WERI-Rb-1 (cell line): ENCODE measurements around the gene MUC21.
"Not testable (repeated sequence)": the region's sequence is repeated elsewhere in the genome, so short reads cannot be mapped to it uniquely, and the experiment has no call there.

Source experiments
- DNase-seq: peaks from one replicate; pipeline ENCODE4 v3.0.0-alpha.2; 2020
- H3K27ac ChIP-seq: fragments of 250-450 bp; sonication (Bioruptor Pico); 2 replicates; pipeline ENCODE4 v1.5.1; 2020; ENCODE audit warnings: mild to moderate bottlenecking, moderate library complexity
- H3K27me3 ChIP-seq: fragments of 250-450 bp; sonication (Bioruptor Pico); 2 replicates; pipeline ENCODE4 v1.5.1; 2021; ENCODE audit warnings: mild to moderate bottlenecking, low read depth, moderate library complexity; ENCODE audit not compliant: insufficient read depth, severe bottlenecking
- H3K36me3 ChIP-seq: fragments of 250-450 bp; sonication (Bioruptor Pico); 2 replicates; pipeline ENCODE4 v1.5.1; 2020; ENCODE audit warnings: mild to moderate bottlenecking, moderate library complexity
- H3K4me3 ChIP-seq: 2 replicates; pipeline ENCODE4 v1.5.1; 2011; ENCODE audit warnings: low read depth, mild to moderate bottlenecking, control low read depth, low read length
- H3K9me3 ChIP-seq: fragments of 250-450 bp; sonication (Bioruptor Pico); 2 replicates; pipeline ENCODE4 v1.5.1; 2021; ENCODE audit warnings: mild to moderate bottlenecking, moderate library complexity; ENCODE audit not compliant: severe bottlenecking
- TF ChIP-seq, protein P1 (sequence below): IDR thresholded peaks from 2 replicates; pipeline ENCODE4 v1.5.1; 2011; ENCODE audit warnings: low read depth, mild to moderate bottlenecking, control low read depth, inconsistent platforms, low read length

Gene MUC21

DNA sequence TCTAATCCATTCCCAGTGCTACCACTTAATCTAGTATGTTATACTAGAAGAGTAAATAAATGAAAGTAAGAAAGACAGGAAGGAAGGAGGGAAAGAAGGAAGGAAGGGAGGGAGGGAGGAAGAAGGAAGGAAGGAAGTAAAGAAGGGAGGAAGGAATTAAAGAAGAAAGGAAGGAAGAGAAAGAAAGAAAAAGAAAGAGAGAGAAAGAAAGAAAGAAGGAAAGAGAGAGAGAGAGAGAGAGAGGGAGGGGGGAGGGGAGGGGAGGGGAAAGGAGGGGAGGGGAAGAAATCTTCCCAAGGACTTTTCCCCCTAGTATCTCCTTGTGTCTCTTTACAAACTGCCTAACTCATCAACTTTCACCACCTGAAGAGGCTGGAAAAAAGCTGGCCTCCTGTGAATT lies 20.8 kb upstream of the MUC21 start:
- TF ChIP-seq, protein P1, sequence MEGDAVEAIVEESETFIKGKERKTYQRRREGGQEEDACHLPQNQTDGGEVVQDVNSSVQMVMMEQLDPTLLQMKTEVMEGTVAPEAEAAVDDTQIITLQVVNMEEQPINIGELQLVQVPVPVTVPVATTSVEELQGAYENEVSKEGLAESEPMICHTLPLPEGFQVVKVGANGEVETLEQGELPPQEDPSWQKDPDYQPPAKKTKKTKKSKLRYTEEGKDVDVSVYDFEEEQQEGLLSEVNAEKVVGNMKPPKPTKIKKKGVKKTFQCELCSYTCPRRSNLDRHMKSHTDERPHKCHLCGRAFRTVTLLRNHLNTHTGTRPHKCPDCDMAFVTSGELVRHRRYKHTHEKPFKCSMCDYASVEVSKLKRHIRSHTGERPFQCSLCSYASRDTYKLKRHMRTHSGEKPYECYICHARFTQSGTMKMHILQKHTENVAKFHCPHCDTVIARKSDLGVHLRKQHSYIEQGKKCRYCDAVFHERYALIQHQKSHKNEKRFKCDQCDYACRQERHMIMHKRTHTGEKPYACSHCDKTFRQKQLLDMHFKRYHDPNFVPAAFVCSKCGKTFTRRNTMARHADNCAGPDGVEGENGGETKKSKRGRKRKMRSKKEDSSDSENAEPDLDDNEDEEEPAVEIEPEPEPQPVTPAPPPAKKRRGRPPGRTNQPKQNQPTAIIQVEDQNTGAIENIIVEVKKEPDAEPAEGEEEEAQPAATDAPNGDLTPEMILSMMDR = no peak
- H3K27ac ChIP-seq = no peak overlapping the region
- H3K27me3 ChIP-seq = peaks cover 53% of the 10 kb centered on the region
- DNase-seq = no peak
- no peak overlapping the region for H3K4me3 ChIP-seq
- no peaks in the 10 kb centered on the region for H3K36me3 ChIP-seq
- peaks cover 13% of the 10 kb centered on the region for H3K9me3 ChIP-seq

DNA sequence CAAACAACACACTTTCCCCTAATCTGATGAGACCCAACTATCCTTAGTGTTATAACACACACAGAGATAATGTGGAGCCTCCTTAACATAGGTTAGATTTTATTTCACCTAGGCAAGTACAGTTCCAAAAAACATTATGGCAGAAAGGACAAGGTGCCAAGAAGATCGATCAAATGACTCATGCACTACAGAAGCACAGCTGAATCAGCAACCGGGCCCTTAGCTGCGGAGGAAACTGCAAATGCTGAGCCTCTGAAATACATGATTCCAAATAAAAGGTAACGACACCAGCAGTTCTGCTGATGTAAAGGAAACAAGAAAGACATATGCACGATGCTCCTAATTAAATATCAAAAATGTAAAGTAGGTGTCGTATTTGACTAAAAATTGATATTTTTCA lies 19.9 kb upstream of the MUC21 start:
- Histone ChIP-seq H3K4me3 (no peak overlapping the region), H3K9me3 (peaks cover 18% of the 10 kb centered on the region), H3K36me3 (no peaks in the 10 kb centered on the region), H3K27ac (no peak overlapping the region), H3K27me3 (peaks cover 59% of the 10 kb centered on the region)
- no peak for DNase-seq
- TF ChIP-seq, protein P1 = no peak

DNA sequence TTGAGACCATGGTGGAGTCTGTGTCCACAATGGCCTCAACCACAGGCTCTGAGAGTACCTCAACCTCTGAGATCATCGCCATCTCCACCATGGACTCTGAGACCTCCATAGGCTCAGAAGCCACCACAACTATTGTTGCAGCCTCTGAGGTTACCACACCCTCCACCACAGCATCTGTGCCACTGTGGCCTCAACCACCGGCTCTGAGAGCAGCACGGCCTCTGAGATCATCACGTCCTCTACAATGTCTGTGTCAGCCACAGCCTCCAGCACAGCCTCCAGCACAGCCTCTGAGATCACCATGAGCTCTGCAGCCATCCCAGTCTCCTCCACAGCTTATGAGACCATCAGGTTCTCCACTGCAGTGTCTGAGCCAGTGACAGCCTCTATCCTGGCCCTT lies 19.4 kb upstream of the MUC21 start:
- Histone ChIP-seq H3K36me3 (no peaks in the 10 kb centered on the region), H3K27ac (no peak overlapping the region), H3K4me3 (no peak overlapping the region), H3K27me3 (peaks cover 59% of the 10 kb centered on the region), H3K9me3 (peaks cover 18% of the 10 kb centered on the region)
- DNase-seq = no peak
- TF ChIP-seq, protein P1 = no peak

DNA sequence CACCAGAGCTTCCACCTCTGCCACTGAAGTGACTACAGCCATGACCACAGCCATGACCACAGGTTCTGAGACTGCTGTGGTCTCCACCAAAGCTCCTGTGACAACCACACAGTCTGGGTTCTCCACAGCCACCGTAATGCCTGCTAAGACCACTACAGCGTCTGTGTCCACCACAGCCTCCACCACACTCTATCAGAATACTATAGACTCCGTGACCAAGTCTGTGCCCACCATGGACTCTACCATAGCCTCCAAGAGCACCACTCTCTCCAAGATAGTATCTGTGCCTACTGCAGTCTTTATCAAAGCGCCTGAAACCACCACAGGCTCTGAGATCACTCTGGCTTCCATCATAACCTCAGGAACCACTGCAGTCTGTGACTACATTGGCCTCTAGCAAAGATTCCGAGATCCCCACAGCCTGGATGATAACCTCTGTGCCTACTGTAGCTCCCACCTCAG lies 18.3 kb upstream of the MUC21 start:
- H3K9me3 ChIP-seq = peaks cover 18% of the 10 kb centered on the region
- no peaks in the 10 kb centered on the region for H3K36me3 ChIP-seq
- TF ChIP-seq, protein P1 = no peak
- peaks cover 58% of the 10 kb centered on the region for H3K27me3 ChIP-seq
- H3K4me3 ChIP-seq = no peak overlapping the region
- no peak for DNase-seq
- no peak overlapping the region for H3K27ac ChIP-seq

DNA sequence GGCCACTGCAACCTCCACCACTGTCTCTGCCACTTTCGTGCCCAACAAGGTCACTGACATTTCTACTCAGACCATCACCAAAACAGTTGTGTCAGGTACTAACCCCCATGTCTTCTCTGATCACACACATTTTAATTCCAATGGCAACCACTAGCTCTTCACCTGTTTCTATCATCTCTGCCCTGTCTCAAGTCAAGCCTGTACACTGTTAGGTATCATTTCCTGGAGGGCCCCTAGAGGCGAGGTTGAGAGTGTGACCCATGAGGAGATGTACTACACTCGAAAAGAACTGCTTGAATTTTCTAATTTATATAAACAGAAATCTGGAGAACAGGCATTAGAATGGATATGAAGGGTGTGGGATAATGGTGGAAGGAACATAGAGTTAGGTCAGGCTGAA lies 17.4 kb upstream of the MUC21 start:
- H3K9me3 ChIP-seq = peaks cover 18% of the 10 kb centered on the region
- H3K27ac ChIP-seq = no peak overlapping the region
- no peak overlapping the region for H3K4me3 ChIP-seq
- TF ChIP-seq, protein P1 = no peak
- no peak for DNase-seq
- H3K36me3 ChIP-seq = no peaks in the 10 kb centered on the region
- H3K27me3 ChIP-seq = peaks cover 62% of the 10 kb centered on the region

DNA sequence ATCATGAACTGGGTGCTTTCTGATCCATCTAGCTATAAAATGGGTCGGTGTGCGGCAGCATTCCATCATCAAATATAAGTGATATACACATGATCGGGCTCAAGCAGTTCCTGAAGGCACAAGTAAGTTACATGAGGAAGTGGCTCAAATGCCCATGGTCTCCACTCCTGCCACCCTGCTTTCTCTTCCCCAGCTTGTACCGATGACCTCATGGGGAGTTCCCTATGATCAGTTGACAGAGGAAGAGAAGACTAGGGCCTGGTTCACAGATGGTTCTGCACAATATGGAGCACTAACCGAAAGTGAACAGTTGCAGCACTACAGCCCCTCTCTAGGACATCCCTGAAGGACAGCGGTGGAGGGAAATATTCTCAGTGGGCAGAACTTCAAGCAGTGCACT lies 14.3 kb upstream of the MUC21 start:
- not testable (repeated sequence) for DNase-seq, H3K36me3 ChIP-seq, H3K4me3 ChIP-seq, H3K27ac ChIP-seq
- peaks cover 74% of the 10 kb centered on the region for H3K27me3 ChIP-seq
- H3K9me3 ChIP-seq = peaks cover 18% of the 10 kb centered on the region
